ENCODE measurements around the gene FUT2.
A peak's percentile ranks its signal among the peaks of the same experiment; 100 is the strongest.

The FUT2 gene

GRCh38 chr19:48755084-48755641 lies 59.4 kb downstream of the FUT2 start, which contains the start of gene FGF21 (continued):
- TF ChIP-seq ZNF132 (tag by site-specific recombination; IDR thresholded peaks at IDR 0.05; ENCODE audit: borderline replicate concordance) (no peak), ZBTB17 (tag by site-specific recombination; IDR thresholded peaks at IDR 0.05) (peak; percentile 68), ZSCAN23 (tag by site-specific recombination; IDR thresholded peaks at IDR 0.05) (no peak), ZNF830 (tag by site-specific recombination; IDR thresholded peaks at IDR 0.05; ENCODE audit: low read depth) (no peak), BCL6B (tag by site-specific recombination; IDR thresholded peaks at IDR 0.05) (no peak), ZNF704 (tag by site-specific recombination; IDR thresholded peaks at IDR 0.05) (no peak), ZNF639 (tag by site-specific recombination; IDR thresholded peaks at IDR 0.05) (no peak), ZFP3 (tag by site-specific recombination; IDR thresholded peaks at IDR 0.05; ENCODE audit: low read depth) (no peak), SP2 (tag by site-specific recombination; IDR thresholded peaks at IDR 0.05) (no peak), ZNF266 (tag by site-specific recombination; IDR thresholded peaks at IDR 0.05; ENCODE audit: low read depth) (no peak), ZNF157 (tag by site-specific recombination; IDR thresholded peaks at IDR 0.05) (0 out of 2 replicates have a peak, but pooled peaks have one; percentile 22), KLF1 (tag by site-specific recombination; IDR thresholded peaks at IDR 0.05) (no peak), ZNF280D (tag by site-specific recombination; IDR thresholded peaks at IDR 0.05) (no peak), ZNF16 (tag by site-specific recombination; IDR thresholded peaks at IDR 0.05; ENCODE audit: low read depth) (no peak), ZNF658 (tag by site-specific recombination; IDR thresholded peaks at IDR 0.05) (no peak), ZNF350 (tag by site-specific recombination; IDR thresholded peaks at IDR 0.05) (no peak), ZSCAN18 (tag by site-specific recombination; IDR thresholded peaks at IDR 0.05) (no peak), ZNF561 (tag by site-specific recombination; IDR thresholded peaks at IDR 0.05; ENCODE audit: borderline replicate concordance) (0 out of 2 replicates have a peak, but pooled peaks have one; percentile 40), ZNF707 (tag by site-specific recombination; IDR thresholded peaks at IDR 0.05) (no peak), ZNF155 (tag by site-specific recombination; IDR thresholded peaks at IDR 0.05) (no peak), ZBTB26 (tag by site-specific recombination; optimal IDR thresholded peaks at IDR 0.05) (no peak), ZNF169 (tag by site-specific recombination; IDR thresholded peaks at IDR 0.05) (no peak), ZNF26 (tag by site-specific recombination; IDR thresholded peaks at IDR 0.05) (no peak), REPIN1 (tag by site-specific recombination; IDR thresholded peaks at IDR 0.05; ENCODE audit: low read depth) (no peak), ZNF555 (tag by site-specific recombination; conservative IDR thresholded peaks at IDR 0.05) (no peak), KLF17 (tag by site-specific recombination; IDR thresholded peaks at IDR 0.05) (no peak)

Measured in HEK293 (cell line).